ENCODE data around the gene IGFL1. TPM values are rescaled to one million over a fixed set of nuclear protein-coding genes. Genes with fewer than 3 reads are reported as not detected.
"Not testable (repeated sequence)": the region's sequence is repeated elsewhere in the genome, so short reads cannot be mapped to it uniquely, and the experiment has no call there.

The IGFL1 gene
- polyA plus RNA-seq, 3 donors from 2014 or later, result not detected

DNA sequence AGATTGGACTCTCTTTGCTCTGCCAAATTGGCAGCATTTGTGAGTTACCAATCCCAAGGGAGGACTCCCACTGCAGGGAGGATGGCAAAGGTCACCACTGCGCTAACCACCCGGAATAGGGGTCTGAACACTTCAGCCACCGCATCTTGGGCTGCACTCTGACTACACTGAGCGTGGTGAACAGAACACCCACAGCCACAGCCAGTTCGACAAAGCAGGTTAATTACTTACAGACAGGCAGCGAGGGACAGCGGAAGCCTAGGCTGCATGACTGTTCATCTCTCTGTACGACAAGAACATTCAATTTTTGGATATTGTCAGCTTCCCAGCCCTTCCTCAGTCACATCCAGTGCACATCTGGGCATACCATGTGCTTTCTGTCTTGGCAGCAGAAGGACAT, 21.7 kb upstream of the IGFL1 start:
- not testable (repeated sequence) for H3K9me3 Mint-ChIP-seq, H3K36me3 Mint-ChIP-seq, H3K27ac Mint-ChIP-seq, H3K4me1 Mint-ChIP-seq, H3K4me3 Mint-ChIP-seq, DNase-seq
- H3K27me3 Mint-ChIP-seq (ENCODE audit: low read depth in 3 of 3), result peaks cover 6 to 17% (median 9%) of the 10 kb centered on the region in 3 donors

- Mint-ChIP-seq H3K9me3 (no peaks in the 10 kb centered on the region), H3K4me1 (no peaks in the 10 kb centered on the region), H3K36me3 (no peaks in the 10 kb centered on the region), H3K27me3 (ENCODE audit: low read depth in 3 of 3) (peaks cover 4 to 17% (median 5%) of the 10 kb centered on the region in 3 donors), H3K4me3 (no peak overlapping the region), H3K27ac (no peak overlapping the region)
- DNase-seq, result no peak
These were observed 20.5 kb upstream of the IGFL1 start for GRCh38 chr19:46209051-46209450.

DNA sequence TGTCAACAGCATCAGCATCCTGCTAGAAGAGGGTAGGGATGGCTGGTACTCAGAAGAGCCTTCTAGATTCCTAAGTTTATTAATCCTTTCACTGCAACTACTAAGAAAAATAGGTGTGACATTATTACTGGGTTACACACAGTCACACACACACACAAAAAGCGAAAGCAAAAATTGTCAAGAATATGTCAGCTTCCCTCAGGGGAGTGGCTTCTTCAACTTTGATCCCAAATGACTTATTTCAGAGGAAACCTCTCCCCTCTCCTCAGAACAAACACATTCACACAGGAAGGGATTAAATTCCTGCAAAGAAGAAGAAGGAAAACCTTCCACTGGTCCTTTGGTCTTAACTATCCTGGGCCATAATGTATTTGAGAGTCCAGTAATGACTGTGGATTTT, 20.1 kb upstream of the IGFL1 start:
- H3K4me1 Mint-ChIP-seq, result no peaks in the 10 kb centered on the region
- H3K27ac Mint-ChIP-seq, result no peak overlapping the region
- H3K27me3 Mint-ChIP-seq (ENCODE audit: low read depth in 3 of 3), result peaks cover 4 to 18% (median 5%) of the 10 kb centered on the region in 3 donors

DNA sequence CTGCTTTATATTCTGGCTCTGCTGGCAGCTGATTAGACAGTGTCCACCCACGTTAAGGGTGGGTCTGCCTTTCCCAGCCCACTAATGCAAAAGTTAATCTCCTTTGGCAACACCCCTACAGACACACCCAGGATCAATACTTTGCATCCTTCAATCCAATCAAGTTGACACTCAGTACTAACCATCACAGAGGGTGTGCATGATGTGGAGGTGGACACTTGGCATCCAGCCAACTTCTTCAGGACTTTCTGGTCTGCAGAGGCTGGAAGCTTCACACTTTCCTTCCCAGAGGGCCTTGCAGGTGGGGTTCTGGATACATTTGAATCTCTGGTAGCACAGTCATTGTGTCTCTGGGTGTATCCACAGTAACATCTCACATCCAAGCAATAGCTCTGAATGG, 18.9 kb upstream of the IGFL1 start:
- H3K9me3 Mint-ChIP-seq, result no peaks in the 10 kb centered on the region
- H3K27ac Mint-ChIP-seq, result no peak overlapping the region
- H3K4me1 Mint-ChIP-seq, result no peaks in the 10 kb centered on the region
- no peak overlapping the region for H3K4me3 Mint-ChIP-seq
- no peaks in the 10 kb centered on the region for H3K36me3 Mint-ChIP-seq
- peaks cover 4 to 18% (median 5%) of the 10 kb centered on the region in 3 donors for H3K27me3 Mint-ChIP-seq (ENCODE audit: low read depth in 3 of 3)
- no peak for DNase-seq

More for the DNA sequence above, 20.1 kb upstream of the IGFL1 start:
- Mint-ChIP-seq H3K36me3 (no peaks in the 10 kb centered on the region), H3K4me3 (no peak overlapping the region), H3K9me3 (no peaks in the 10 kb centered on the region)
- DNase-seq, result no peak

DNA sequence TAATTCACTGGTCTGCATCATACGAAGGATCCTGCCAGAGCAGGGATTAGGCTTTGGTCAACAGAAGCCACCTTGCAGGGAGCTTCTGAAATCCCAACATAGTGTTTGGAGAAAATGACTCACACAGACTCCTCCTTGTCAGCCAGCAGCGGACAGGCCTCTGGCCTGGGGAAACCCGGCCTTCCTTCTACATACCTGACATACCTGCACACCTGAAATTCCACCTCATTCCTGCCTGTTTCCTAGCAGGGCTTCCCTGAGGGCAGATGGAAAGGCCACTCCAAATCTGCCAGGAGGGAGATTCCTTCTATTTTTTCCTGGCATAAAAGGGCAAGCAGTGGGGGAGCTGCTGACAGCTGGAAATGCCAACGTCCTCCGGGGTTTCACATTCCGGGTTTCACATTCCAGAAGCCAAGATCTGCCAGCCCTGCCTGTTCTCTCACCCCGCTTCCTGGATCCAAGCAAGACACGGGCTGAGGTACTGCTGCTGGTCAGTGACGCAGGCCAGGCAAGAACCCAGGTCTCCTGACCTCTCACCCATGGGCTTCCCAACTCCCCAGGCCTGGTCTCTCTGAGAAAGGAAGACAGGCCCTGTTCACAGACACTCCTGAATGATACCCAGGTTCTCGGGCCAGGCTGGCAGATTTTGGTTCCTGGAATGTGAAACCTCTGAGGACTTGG, 18.2 kb upstream of the IGFL1 start:
- H3K27ac Mint-ChIP-seq, result no peak overlapping the region
- no peaks in the 10 kb centered on the region for H3K36me3 Mint-ChIP-seq
- peaks cover 3 to 16% (median 4%) of the 10 kb centered on the region in 3 donors for H3K27me3 Mint-ChIP-seq (ENCODE audit: low read depth in 3 of 3)
- H3K9me3 Mint-ChIP-seq, result no peaks in the 10 kb centered on the region
- no peaks in the 10 kb centered on the region for H3K4me1 Mint-ChIP-seq
- DNase-seq, result no peak
- no peak overlapping the region for H3K4me3 Mint-ChIP-seq

DNA sequence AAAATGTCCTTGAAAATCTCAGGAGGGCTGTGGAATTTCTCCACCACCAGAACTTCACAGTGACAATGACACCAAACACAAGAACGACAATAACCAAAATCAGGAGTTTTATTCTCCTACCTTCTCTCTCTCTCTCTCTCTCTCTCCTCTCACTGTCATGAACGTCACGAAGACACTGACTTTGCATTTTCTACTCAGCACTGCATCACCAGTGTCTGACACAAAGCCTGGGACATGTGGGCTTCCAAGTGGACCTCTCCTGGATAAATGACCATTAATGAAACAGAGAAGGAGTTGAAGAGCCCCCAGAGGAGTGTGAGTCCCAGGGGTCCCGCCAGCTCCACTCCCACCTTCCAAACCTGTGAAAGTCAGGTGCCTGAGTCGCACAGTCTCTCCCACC, 16.9 kb upstream of the IGFL1 start:
- not testable (repeated sequence) for DNase-seq

DNA sequence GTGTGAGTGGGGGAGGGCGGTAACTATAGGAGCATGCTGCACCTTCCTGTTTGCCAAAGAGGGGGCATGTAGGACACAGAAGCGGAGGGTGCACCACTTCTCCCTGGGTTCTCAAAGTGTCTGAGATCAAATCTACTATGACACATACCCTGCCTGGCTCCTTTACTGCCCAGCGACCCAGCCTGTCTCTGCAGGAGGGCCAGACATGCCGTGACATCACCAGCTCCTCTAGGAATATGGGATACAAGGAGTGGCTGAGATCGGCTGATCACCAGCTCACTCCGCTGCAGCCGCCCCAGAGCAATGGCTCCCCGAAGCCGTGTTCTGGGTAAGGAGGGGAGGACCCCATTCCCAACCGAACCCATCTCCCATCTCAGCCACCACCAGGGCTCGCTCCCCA, 16.4 kb upstream of the IGFL1 start:
- Mint-ChIP-seq H3K4me1 (no peaks in the 10 kb centered on the region), H3K9me3 (no peaks in the 10 kb centered on the region), H3K27me3 (ENCODE audit: low read depth in 3 of 3) (peaks cover 3 to 20% (median 10%) of the 10 kb centered on the region in 3 donors), H3K27ac (no peak overlapping the region), H3K36me3 (no peaks in the 10 kb centered on the region), H3K4me3 (no peak overlapping the region)
- no peak for DNase-seq

More for the DNA sequence above, 16.9 kb upstream of the IGFL1 start:
- not testable (repeated sequence) for H3K4me3 Mint-ChIP-seq, H3K27ac Mint-ChIP-seq, H3K36me3 Mint-ChIP-seq, H3K4me1 Mint-ChIP-seq, H3K9me3 Mint-ChIP-seq
- H3K27me3 Mint-ChIP-seq (ENCODE audit: low read depth in 3 of 3), result peaks cover 3 to 17% (median 8%) of the 10 kb centered on the region in 3 donors

DNA sequence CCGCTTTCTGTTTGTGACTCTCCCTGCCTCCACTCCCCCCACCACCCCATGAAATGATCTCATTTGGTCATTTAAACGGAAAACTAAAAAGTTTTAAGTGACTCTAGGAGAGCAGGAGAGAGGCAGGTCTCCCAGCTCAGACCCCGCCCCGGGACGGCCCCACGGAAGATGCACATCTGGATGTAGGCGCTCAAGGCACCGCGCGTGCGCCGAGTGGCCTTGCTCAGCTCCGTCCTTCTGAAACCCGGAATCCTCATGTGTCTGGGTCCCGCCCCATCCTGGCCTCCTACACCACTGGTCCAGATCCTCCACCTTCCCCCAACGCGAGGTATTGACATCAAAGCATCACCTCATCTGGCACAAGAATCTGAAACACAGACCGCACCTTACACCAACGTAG, 15.7 kb upstream of the IGFL1 start:
- Mint-ChIP-seq H3K4me3 (no peak overlapping the region), H3K4me1 (no peaks in the 10 kb centered on the region), H3K27me3 (ENCODE audit: low read depth in 3 of 3) (peaks cover 3 to 20% (median 10%) of the 10 kb centered on the region in 3 donors), H3K9me3 (no peaks in the 10 kb centered on the region), H3K27ac (no peak overlapping the region), H3K36me3 (no peaks in the 10 kb centered on the region)
- DNase-seq, result no peak

DNA sequence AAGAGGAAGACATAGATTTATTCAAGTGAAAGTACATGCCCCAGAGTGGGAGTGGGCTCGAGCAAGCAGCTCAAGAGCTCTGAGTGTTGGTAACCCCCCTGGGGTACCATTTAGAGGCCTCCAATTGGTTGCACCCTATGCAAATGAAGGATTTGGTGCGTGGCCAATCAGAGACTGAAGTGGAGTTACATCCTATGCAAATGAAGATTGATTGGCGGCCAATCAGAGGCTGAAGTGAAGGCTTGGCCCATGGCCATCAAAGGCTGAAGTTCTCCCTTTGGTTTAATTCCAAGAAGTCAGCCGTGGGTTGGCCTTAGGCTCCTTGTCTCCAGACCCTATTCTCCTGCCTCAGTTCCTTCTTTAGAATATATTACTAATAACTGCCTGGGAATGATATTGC, 12.9 kb upstream of the IGFL1 start:
- H3K36me3 Mint-ChIP-seq, result peaks cover 0 to 5% (median 0%) of the 10 kb centered on the region in 3 donors
- H3K4me3 Mint-ChIP-seq, result no peak overlapping the region
- H3K9me3 Mint-ChIP-seq, result no peaks in the 10 kb centered on the region
- H3K27ac Mint-ChIP-seq, result no peak overlapping the region
- H3K27me3 Mint-ChIP-seq (ENCODE audit: low read depth in 3 of 3), result peaks cover 10 to 16% (median 10%) of the 10 kb centered on the region in 3 donors
- no peaks in the 10 kb centered on the region for H3K4me1 Mint-ChIP-seq
- DNase-seq, result no peak

- H3K27me3 Mint-ChIP-seq (ENCODE audit: low read depth in 3 of 3), result peaks cover 10 to 18% (median 16%) of the 10 kb centered on the region in 3 donors
- H3K4me1 Mint-ChIP-seq, result no peaks in the 10 kb centered on the region
- peaks cover 0 to 5% (median 0%) of the 10 kb centered on the region in 3 donors for H3K36me3 Mint-ChIP-seq
- no peaks in the 10 kb centered on the region for H3K9me3 Mint-ChIP-seq
- H3K4me3 Mint-ChIP-seq, result no peak overlapping the region
- no peak for DNase-seq
- H3K27ac Mint-ChIP-seq, result no peak overlapping the region
These were observed 12.1 kb upstream of the IGFL1 start for GRCh38 chr19:46217476-46217875.

- peaks cover 8 to 18% (median 16%) of the 10 kb centered on the region in 3 donors for H3K27me3 Mint-ChIP-seq (ENCODE audit: low read depth in 3 of 3)
- H3K36me3 Mint-ChIP-seq, result peaks cover 0 to 5% (median 0%) of the 10 kb centered on the region in 3 donors
- no peaks in the 10 kb centered on the region for H3K4me1 Mint-ChIP-seq
- DNase-seq, result peak in 1 of 3 donors; percentile 4
- no peak overlapping the region for H3K4me3 Mint-ChIP-seq
- H3K27ac Mint-ChIP-seq, result no peak overlapping the region
- H3K9me3 Mint-ChIP-seq, result no peaks in the 10 kb centered on the region
These were observed 11.4 kb upstream of the IGFL1 start for GRCh38 chr19:46218160-46218559.

DNA sequence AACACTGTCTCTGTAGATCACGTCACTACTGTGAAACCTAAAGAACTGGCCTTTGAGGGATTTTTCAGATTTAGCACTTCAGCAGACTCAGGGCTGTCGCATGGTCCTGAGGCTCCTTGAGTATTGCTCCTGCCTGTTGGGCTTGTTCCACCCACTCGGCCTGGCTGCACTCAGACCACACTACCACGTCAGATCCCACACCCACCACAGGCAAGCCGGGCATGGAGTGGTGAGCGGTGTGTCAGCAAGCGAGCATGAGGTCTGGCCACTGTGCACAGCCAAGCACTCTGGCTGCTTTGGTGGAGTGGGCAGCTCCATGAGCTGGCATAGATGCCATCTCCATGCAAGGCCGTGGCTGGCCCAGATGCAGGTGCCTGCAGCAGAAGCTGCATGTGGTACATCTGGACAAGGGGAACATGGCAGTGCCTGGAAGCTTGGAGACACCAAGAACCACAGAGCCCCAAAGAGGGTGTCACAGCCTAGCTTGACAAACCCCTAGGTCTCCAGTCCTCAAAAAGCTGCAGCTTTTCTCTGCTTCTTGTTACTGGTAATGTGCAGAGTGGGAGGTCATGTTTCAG, 9.4 kb upstream of the IGFL1 start:
- H3K4me1 Mint-ChIP-seq, result peaks cover 2 to 3% of the 10 kb centered on the region in 2 donors
- peaks cover 0 to 5% (median 0%) of the 10 kb centered on the region in 3 donors for H3K36me3 Mint-ChIP-seq
- H3K27me3 Mint-ChIP-seq (ENCODE audit: low read depth in 3 of 3), result peaks cover 8 to 19% (median 17%) of the 10 kb centered on the region in 3 donors

GRCh38 chr19:46221152-46221551, 8.4 kb upstream of the IGFL1 start:
- peaks cover 0 to 2% (median 0%) of the 10 kb centered on the region in 6 donors for H3K9me3 Mint-ChIP-seq
- no peak overlapping the region for H3K4me3 Mint-ChIP-seq
- peaks cover 8 to 25% (median 20%) of the 10 kb centered on the region in 3 donors for H3K27me3 Mint-ChIP-seq (ENCODE audit: low read depth in 3 of 3)
- no peak overlapping the region for H3K27ac Mint-ChIP-seq
- peaks cover 12 to 13% of the 10 kb centered on the region in 2 donors for H3K4me1 Mint-ChIP-seq
- peaks cover 0 to 5% (median 0%) of the 10 kb centered on the region in 3 donors for H3K36me3 Mint-ChIP-seq
- no peak for DNase-seq

More for the DNA sequence above, 9.4 kb upstream of the IGFL1 start:
- Mint-ChIP-seq H3K9me3 (no peaks in the 10 kb centered on the region), H3K4me3 (no peak overlapping the region), H3K27ac (no peak overlapping the region)
- no peak for DNase-seq

- Mint-ChIP-seq H3K4me3 (no peak overlapping the region), H3K9me3 (peaks cover 0 to 2% (median 0%) of the 10 kb centered on the region in 6 donors), H3K27me3 (ENCODE audit: low read depth in 3 of 3) (peaks cover 7 to 25% (median 20%) of the 10 kb centered on the region in 3 donors), H3K27ac (no peak overlapping the region), H3K36me3 (peaks cover 0 to 5% (median 0%) of the 10 kb centered on the region in 3 donors), H3K4me1 (peaks cover 12 to 13% of the 10 kb centered on the region in 2 donors)
- DNase-seq, result no peak
These were observed 7.4 kb upstream of the IGFL1 start for GRCh38 chr19:46221981-46222610.

Data from immature natural killer cell (primary cell).